OCI-LY3 (cell line): ENCODE measurements around the gene CD24.

Experiments used
- EZH2phosphoT487 ChIP-seq: fragments of 200-600 bp; shearing (Covaris generic); IDR thresholded peaks from 2 replicates; pipeline ENCODE4 v1.6.1; 2018; ENCODE audit warnings: antibody characterized with exemption, mixed run types, low read depth
- TF ChIP-seq, protein P1 (sequence below): fragments of 200-600, 300-600 bp; sonication (generic); IDR thresholded peaks from 2 replicates; pipeline ENCODE4 v1.5.1; 2014; ENCODE audit warnings: antibody characterized with exemption, low read length, low read depth

DNA sequence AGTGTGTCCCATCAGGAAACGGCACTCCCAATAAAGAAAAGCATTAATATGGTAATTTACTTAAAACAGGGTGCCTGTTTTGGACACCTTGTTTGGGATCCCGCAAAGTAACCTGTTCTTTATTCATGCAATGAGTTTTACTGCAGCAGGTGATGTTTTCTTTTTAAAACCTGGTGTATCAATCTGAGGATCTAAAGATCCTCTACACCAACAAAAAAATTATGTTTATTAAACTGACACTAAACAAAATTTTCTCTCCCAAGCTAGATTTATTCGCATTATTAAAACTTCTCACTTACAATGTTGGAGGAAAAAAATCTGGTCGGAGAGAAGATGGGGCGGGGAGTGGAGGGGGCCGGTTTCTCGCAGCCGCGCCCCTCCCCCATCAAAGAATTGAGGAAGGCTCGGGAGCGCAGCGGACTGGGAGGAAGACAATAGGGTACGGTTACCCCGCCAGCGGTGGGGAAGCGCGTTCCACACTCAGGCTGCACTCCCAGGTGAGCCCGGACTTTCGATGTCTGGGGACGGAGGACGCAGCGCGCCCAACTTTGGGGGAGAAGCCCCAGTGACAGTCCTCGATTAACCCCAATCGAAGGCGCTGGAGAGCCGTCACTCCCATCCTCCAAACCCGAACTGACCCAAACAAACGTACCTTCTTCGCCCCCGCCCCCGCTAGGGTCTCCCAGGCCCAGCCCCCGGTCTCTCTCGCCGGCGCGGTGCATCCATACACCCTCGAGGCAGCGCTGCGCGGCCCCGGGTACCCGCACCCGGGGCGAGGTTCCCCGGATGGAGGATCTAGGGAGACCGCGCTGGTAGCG lies 1.3 kb downstream of the CD24 start:
- no peak for TF ChIP-seq EZH2phosphoT487
- TF ChIP-seq, protein P1, sequence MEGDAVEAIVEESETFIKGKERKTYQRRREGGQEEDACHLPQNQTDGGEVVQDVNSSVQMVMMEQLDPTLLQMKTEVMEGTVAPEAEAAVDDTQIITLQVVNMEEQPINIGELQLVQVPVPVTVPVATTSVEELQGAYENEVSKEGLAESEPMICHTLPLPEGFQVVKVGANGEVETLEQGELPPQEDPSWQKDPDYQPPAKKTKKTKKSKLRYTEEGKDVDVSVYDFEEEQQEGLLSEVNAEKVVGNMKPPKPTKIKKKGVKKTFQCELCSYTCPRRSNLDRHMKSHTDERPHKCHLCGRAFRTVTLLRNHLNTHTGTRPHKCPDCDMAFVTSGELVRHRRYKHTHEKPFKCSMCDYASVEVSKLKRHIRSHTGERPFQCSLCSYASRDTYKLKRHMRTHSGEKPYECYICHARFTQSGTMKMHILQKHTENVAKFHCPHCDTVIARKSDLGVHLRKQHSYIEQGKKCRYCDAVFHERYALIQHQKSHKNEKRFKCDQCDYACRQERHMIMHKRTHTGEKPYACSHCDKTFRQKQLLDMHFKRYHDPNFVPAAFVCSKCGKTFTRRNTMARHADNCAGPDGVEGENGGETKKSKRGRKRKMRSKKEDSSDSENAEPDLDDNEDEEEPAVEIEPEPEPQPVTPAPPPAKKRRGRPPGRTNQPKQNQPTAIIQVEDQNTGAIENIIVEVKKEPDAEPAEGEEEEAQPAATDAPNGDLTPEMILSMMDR = no peak
